Measurements from ENCODE around the gene GABRP. TPM values are rescaled to one million over a fixed set of nuclear protein-coding genes. Genes with fewer than 3 reads are reported as not detected.
"Not testable (repeated sequence)": the region's sequence is repeated elsewhere in the genome, so short reads cannot be mapped to it uniquely, and the experiment has no call there.

The GABRP gene, protein sequence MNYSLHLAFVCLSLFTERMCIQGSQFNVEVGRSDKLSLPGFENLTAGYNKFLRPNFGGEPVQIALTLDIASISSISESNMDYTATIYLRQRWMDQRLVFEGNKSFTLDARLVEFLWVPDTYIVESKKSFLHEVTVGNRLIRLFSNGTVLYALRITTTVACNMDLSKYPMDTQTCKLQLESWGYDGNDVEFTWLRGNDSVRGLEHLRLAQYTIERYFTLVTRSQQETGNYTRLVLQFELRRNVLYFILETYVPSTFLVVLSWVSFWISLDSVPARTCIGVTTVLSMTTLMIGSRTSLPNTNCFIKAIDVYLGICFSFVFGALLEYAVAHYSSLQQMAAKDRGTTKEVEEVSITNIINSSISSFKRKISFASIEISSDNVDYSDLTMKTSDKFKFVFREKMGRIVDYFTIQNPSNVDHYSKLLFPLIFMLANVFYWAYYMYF
- polyA plus RNA-seq (2013, experiment 1 of 2; ENCODE audit: insufficient read length): not detected
- not detected for polyA plus RNA-seq (2013, experiment 2 of 2; ENCODE audit: insufficient read length)

DNA sequence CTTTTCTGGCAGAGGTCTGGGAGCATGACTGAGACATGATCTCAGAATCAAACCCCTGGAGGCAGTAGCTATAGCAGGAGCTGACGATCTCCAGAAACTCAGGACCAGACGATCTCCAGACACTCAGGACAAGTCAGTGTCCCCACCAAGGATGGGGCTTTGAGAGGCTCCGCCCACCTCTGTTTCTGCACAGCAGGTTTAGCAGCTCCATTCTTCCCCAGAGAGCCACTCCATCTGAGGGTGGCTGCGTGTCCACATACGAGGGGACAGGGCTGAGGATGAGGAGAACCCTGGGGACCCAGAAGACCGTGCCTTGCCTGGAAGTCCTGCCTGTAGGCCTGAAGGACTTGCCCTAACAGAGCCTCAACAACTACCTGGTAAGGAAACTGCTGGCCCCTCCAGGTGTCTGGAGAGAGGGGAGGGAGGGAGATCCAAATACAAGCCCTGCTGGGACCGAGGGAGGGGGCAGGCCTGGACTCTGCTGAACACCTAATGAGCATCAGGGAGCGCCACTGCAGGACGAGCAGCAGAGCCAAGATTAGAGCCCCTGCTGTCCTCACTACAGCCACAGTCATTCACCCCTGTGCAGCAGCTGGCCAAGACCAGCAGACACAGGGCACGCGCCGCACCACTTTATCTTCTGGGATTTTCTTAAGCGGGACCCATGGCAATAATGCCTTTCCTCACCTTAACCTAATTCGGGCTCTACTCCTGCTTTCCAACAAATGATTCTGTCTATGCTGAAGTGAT is at the start of gene GABRP:
TSS of gene GABRP (plus strand) at position 228 of the 750 bp plus-strand sequence. CDS start 4,891 bp downstream, outside the sequence.
- DNase-seq: no peak

DNA sequence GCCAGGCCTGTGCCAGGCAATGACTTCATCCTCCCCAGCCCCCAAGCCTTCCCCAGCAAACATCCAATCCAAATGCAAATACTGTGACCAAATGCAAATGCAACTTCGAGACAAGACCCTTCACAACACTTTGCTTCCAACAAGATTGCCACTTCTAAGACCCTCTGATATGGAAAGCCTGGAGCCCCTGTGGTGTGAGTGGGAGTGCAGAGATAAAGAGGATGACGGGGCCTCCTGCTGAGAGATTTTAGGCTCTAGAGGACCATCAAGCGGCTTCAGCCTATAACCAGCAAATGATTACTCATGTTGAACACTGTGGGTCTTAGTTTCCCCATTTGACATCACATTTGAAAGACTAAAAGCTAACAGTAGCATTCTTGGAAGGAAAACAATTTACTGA is 46.6 kb upstream of the GABRP start:
- no peak for DNase-seq

DNA sequence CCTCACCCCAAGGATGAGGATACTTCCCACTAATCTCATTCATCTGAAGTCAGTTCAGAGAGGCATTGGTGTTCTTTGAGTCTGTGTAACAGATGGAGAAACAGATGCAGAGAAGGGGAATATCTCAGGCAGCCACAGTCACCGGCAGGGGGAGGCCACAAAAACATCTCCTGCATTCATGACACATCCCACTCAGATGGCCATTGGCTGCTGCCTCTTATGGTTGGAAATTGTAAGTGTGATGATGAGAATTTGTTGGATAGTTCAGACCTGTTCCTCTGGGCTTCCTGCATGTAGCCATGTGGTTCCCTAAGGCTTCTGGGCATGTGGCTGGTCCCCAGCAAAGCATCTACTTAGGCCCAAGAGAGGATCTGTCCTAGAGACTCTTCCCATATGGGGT is 45.9 kb upstream of the GABRP start:
- DNase-seq: no peak

DNA sequence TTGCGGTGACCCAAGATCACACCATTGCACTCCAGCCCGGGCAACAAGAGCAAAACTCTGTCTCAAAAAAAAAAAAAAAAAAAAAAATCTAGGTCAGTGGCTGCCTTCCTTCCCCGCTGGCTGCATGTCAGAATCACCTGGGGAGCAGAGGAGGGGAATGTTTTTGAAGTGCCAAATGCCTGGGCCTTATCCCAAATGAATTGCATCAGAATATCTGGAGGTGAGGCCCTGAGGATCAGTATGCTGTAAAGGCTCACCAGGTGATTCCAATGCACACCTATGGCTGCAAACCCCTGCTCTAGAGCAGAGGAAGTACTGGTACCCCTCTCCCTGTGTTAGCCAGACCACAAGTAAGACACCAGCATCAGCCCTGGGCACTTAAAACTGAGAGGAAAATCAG is 44.7 kb upstream of the GABRP start:
- no peak for DNase-seq

DNA sequence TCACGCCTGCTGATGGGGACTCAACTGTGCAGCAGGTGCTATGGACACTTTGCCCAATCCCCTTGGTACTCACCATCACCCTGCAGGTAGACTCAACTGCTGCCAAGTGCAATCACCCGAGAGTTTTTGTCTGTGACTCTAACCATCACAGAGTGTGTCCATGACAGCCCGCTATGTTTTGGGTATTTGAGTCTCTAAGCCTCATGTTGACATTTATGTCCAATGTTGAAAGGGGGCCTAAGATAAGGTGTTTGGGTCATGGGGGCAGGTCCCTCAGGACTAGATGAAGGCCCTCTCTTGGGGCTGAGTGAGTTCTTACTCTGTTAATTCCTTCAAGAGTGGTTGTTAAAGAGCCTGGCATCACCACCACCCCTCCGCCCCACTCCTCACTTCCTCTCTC is 44.1 kb upstream of the GABRP start:
- DNase-seq: no peak

DNA sequence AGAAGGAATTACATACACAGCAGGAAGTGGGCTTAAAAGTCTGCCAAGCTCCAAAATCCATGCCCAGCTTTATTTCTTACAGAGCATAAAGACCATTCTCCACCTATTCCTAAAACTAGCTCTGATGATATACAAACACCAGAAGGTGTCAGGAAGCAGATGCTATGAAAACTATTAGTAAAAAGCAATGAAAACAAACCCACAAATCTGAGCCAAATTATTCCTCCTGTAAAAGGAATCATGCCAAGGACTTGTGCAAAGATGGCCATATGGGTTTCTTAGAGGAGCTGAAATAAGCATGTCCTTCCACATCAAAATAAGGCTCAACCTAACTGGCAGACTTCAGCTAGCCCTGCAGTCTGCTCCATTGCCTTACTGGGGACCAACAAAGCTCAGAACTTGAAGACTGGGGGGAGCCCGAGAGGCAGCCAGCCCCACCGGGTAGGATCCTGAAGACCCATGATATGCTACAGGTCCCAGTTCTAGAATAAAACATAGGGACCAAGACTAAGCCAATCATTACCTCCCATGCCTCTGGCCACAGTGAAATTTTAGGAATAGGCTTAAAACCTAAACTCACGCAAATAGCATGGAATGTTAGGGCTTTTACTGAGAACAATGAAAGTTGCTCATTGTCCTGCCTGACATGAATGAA is 42.8 kb upstream of the GABRP start:
- DNase-seq: no peak

DNA sequence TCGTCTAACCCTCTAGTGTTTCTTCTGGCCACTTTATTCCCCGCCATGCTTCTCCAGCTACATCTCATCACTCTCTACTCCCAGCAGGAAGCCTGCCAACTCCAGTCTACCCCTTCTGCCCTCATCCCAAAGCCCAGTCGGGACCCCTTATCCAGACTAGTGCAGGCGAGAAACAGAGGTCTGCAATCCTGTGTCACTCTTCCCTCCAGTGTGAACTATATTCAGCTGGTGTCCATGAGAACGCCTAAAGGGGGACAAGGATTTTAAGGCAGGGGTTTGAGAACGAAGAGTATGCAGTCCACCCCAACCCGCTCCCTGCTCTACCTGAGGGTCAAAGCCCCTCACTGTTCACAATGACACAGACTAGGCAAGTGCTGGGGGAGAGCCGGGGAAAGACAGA is 41.7 kb upstream of the GABRP start:
- no peak for DNase-seq

DNA sequence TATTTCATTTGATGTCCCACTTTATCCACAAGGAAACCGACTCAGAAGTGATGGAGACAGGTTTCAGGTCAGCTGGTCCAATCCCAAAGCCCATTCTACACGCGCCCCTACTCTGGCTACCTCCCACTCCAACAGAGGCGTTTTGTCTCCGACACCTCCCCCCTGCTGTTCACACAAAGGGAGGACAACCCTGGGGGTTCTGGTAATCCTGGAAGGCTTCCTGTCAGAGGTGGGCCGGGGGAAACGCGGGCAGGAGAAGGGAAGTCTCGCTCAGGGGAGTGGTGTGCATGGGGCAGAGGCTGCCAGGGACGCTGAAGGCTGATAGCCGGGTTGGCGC is 39.7 kb upstream of the GABRP start:
- no peak for DNase-seq

DNA sequence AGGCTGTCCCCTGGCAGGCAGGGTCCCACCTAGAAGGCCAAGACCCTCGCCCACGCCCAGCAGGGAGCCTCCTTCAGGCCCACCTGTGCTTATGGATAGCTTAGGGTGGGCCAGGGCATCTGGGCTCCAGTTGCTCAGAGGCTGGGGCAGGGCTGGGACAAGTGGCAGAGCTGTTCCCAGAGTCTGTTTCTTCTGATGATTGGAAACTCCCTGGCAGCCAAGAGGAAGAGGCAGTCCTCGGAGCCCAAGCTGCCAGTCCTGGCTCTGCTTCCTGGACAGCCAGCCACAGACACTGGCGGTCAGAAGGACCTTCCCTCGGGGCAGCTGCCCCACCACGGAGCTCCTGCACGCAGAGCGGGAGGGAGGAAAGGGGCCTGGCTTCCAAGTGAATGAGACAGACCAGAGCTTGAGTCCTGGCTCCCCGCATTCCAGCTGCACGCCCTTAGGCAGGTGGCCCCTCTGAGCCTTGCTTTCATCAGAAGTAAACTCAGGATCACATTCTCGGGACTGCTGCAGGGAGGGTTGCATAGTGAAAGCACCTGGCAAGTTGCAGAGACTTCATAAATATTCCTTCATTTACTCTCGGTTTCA is 37.9 kb upstream of the GABRP start:
- DNase-seq: peak; percentile 17

DNA sequence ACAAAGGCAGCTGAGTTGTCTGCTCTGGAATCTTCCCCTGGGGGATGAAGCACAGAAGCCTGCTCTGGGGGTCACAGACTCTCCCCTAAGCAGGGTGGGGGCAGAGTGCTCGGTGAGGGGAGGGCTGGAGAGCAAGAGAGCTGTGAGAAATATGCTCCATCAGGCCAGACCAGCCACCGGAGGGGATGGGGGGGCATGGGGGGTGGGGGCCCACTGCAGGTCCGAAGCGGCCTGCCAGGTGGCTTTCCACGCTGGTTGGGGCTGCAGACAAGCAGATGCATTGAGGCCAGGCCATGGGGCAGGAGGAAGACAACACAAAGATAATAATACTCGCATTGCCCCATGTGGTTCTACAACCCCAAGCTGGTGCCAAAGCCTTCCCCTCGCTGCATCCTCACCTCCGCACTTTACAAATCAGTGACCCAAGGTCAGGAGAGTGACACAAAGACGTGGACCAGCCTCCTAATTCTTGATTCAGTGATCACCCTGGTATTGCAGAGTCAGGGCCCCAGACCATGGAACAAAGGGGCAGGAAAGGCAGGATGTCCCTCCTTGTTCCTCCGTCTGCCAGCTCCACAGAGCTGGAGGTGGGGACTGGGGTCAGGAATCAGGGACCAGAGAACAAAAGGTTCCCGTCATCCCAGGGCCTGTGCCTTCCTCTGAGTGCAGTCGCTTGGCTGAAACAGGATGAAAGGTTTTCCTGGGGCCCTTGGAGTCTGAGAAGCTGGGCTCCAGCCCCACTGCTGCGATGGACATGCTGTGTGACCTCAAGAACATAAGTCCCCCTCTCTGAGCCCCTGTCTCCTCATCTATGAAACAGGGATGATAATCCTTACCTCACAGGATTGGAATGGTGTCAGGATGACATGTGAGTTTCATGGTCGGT is 37.2 kb upstream of the GABRP start:
- no peak for DNase-seq

DNA sequence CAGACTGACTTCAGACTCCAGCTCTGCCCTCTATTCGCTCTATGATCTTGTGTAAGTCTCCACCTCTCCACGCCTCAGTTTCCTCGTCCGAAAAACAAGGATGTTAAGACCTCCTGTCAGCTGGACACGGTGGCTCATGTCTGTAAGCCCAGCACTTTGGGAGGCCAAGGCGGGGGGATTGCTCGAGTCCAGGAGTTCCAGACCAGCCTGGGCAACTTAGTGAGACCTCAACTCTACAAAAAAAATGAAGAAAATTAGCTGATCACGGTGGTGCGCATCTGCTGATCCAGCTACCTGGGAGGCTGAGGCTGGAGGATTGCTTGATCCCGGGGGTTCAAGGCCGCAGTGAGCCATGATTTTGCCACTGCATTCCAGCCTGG is 36.6 kb upstream of the GABRP start:
- no peak for DNase-seq

DNA sequence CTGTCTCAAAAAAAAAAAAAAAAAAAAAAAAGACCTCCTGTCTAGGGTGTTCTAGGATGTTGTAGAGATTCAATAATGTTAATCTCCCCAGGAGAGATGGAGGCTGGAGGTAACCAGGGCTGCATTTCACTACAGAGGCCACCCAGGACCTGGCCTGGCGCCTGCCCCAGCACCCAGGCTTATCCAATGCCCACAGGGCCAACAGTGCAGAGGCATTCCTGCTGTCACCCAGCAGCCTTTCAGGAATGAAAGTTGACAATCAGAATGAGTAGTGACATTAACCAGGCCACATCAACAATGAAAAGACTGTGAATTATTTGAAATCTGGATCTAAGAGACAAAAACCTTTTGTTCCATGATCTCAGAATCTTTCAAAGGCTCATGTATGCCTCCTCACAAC is 36.2 kb upstream of the GABRP start:
- DNase-seq: no peak

DNA sequence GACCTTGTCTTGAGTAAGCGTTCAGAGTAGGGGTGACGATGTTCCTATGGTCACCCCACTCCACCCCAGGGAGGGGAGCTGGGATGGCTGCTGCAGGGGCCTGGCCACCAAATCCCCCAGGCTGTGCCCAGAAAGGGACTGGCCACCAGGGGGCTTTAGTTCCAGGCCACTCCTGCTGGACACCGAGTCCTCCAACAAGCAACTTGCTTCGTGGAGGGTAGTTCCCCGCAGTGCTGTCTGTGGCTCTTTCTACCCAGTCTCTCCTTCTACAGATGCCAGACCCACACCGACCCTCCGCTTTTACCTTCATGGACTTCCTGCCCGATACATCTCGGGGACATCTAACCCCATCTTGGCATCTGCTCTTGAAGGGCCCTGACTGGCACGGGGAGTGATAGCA is 35.7 kb upstream of the GABRP start:
- DNase-seq: peak; percentile 19

DNA sequence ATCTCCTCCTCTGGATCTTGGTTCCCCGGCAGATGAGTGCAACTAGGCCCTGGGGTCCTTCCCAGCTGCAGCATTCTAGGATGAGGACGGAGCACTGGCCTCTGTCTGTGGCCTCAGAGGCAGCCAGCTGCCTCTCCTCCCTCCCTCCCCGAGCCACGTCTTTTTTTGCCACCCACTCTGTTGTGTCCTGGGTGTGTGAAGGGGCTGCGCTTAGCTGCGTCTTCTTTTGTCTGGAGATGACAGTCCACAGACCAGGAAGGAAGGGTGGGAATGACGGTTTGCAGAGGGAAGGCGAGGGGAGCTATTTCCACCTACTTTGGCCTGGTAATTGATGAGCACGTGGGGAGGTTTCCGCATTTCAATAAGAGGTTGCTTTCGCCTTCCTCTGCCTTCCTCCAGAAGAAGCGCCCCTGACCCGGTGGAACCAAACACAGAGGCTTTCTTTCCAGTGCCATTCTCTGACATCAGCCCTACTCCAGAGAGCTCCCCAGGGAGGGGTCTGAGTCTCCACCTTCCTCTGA is 34.5 kb upstream of the GABRP start:
- DNase-seq: no peak

DNA sequence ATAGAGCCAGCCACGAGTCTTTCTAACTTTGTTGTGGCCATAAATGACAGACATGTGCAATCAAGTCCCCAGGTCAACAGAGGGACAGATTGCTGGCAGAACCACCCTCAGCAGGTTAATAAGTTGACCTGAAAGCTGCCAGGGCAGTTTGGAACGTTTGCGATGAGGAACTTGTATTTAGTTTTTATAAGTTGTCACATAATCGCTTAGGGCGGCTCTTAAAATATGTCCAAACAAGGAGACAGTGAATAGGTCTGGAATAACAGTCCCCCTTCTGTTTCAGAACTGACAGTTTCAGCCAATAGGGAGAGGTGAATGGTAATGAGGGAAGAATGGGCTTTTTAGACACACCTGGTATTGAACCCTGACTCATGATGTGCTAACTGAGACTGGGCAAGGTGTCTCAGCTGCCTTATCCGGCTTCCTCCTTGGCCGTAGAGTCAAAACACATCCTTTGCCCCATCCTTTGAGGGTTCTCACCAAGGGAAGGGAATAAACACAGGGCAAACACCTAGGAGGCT is 33.6 kb upstream of the GABRP start:
- no peak for DNase-seq

DNA sequence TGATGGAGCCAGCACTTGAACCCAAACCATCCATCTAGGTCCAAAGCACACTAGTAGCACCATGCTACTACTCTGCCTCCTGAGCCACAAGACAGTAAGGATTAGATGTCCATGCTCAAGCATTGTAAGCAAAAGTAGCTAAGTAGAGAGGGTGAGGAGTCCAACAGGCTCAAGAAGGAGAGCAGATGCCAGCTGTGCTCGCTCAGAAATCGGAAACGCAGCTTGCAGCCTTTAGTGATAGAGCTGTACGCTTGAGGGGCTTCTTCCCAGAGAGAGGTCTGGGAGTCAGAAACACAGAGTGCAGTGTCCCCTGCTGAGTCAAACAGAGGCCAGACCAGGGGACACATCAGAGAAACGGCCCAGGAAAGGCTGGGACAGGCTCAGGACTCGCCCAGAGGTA is 32.7 kb upstream of the GABRP start:
- DNase-seq: no peak

DNA sequence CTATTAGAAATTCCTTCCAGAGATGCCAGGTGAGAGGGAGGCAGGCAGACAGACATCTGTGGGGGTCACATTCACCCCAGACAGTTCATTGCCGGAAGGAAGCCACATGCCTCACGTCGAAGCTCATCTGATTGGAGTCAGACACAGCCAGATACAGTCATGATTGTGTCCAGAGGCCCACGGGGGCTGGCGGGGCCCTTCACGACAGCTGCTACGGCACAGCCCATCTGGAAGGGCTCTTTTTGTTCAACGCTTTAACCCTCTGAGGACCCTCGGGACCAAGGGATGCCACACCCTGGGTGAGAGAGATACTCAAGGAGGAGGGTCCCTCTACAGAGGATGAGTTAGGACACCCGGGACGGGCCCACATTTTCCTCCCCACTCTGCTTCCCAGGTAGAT is 31.9 kb upstream of the GABRP start:
- DNase-seq: no peak

DNA sequence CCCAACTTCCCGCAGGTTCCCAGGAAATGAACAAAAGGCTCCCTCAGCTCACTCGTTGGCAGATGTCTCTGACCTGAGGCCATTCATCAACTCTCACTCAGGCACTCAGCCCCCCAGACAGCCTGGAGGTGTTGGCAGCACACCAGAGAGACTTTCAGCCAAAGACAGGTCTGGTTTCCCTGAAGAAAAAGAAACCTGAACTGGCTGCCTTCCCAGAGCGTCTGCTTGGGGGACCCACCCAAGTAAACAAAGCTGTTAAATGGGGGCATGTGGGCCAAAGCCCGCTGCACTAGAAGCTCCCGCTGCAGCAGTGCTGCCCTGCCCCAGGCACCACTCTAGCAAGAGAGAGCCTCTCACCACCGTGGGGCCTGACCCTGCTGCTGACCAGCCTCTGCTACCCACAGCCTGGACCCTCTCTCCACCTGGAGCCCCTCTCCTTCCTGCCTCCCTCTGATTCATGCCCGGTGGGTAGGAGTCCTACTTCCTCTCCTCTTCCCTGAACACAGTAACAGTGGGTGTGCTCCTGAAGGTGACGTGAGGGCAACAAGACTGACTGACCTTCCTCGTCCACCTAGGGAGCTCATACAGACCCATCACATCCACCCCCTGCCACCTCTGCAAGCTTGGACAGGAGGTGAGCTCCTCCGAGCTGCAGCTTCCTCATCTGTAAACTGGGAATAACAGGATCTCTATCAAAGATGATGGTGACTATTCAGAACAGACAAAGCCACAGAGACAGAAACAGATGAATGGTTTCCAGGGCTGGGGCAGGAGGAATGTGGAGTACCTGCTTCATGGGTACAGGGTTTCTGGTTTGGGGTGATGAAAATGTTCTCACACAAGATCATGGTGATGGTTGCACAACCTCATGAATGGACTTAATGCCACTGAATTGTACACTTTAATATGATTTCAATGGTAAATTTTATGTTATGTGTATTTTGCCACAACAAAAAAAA is 31.0 kb upstream of the GABRP start:
- DNase-seq: no peak

DNA sequence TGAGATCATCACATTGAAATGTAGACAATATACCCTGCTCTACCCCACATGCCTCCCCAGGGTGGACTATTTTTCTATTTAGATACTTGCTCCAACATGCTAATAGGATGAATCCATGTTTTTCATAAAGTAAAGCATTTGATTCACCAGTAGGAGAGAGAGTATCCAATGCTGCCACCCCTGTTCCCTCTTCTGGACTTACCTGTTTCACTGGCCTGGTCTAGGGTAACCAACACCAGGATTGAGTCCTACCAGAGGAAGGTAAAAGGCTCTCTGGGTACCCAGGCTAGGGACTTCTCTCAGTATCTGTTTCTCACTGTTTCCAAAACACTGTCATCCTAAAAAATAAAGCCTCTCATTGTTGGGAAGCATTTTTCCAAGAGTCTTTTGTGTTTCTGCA is 30.2 kb upstream of the GABRP start:
- DNase-seq: no peak

DNA sequence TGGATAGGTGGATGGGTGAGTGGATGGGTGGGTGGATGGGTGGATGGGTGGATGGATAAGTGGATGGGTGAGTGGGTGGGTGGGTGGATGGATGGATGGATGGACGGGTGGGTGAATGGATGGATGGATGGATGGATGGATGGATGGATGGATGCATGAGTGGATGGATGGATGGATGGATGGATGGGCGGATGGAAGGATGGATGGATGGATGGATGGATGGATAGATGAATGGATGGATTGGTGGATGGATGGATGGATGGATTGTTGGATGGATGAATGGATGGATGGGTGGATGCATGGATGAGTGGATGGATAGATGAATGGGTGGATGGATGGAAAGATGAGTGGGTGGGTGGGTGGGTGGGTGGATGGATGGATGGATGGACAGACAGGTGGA is 29.0 kb upstream of the GABRP start:
- not testable (repeated sequence) for DNase-seq
